Panc1 (cell line): ENCODE data around the gene TIAL1. TPM values are rescaled to one million over a fixed set of nuclear protein-coding genes. Genes with fewer than 3 reads are reported as not detected.

ENCODE experiments used
- ATAC-seq: fragments of 200-7000 bp; cut with Tn5 transposase; 2 replicates; pipeline ENCODE4 v1.9.1; 2020; ENCODE audit warnings: mild to moderate bottlenecking, moderate library complexity
- BruUV-seq: library from RNA; stranded (reverse); fragments of 400-500 nt; replicated peaks from 2 replicates; lab custom pipeline; 2021; lab: Mats Ljungman, UMichigan
- CTCF ChIA-PET: fragments of 300-600 bp; sonication (Branson Sonifier 250); formaldehyde crosslinking; loops from one replicate; lab custom pipeline; 2022; ENCODE audit warnings: antibody characterized with exemption; lab: Charles Lee
- POLR2A ChIA-PET: fragments of 300-600 bp; sonication (Branson Sonifier 250); formaldehyde crosslinking; loops from one replicate; lab custom pipeline; 2022; ENCODE audit warnings: antibody characterized with exemption; lab: Charles Lee
- DNase-seq: peaks from one replicate; pipeline ENCODE4 v3.0.0-alpha.2; 2010; ENCODE audit warnings: low read depth, low spot score
- H3K27ac ChIP-seq: 2 replicates; pipeline ENCODE4 v1.5.1; 2011; ENCODE audit warnings: mild to moderate bottlenecking, low read length, inconsistent platforms
- H3K27me3 ChIP-seq: fragments of 200-500 bp; sonication (Bioruptor generic); 2 replicates; pipeline ENCODE4 v1.6.0; 2014; ENCODE audit warnings: low read length, inconsistent platforms; ENCODE audit not compliant: control insufficient read depth, insufficient read depth
- H3K36me3 ChIP-seq: fragments of 200-500 bp; sonication (Bioruptor generic); 2 replicates; pipeline ENCODE4 v1.5.1; 2014; ENCODE audit warnings: inconsistent platforms, mild to moderate bottlenecking, low read length, moderate library complexity; ENCODE audit not compliant: control insufficient read depth, insufficient read depth
- H3K4me1 ChIP-seq: 2 replicates; pipeline ENCODE4 v1.5.1; 2011; ENCODE audit warnings: inconsistent platforms, mild to moderate bottlenecking, low read length, moderate library complexity; ENCODE audit not compliant: control insufficient read depth, insufficient read depth
- H3K4me3 ChIP-seq, 2 experiments: 2 replicates each; pipeline ENCODE4 v1.5.1; 2011 to 2012; ENCODE audit warnings: low read depth in 2 of 2, low read length in 2 of 2, mild to moderate bottlenecking in 2 of 2, inconsistent platforms in 1 of 2, moderate library complexity in 1 of 2
- H3K9me3 ChIP-seq: fragments of 200-500 bp; sonication (Bioruptor generic); 2 replicates; pipeline ENCODE4 v1.5.1; 2014; ENCODE audit warnings: low read depth, mild to moderate bottlenecking, inconsistent platforms, low read length, moderate library complexity; ENCODE audit not compliant: control insufficient read depth, insufficient read depth
- POLR2AphosphoS5 ChIP-seq: IDR thresholded peaks from 2 replicates; pipeline ENCODE4 v1.6.1; 2012; ENCODE audit warnings: mild to moderate bottlenecking, low read depth, low read length, moderate library complexity
- SIN3A ChIP-seq: IDR thresholded peaks from 2 replicates; pipeline ENCODE4 v1.6.1; 2012; ENCODE audit warnings: low read depth, mild to moderate bottlenecking, low read length, moderate library complexity, borderline replicate concordance; ENCODE audit not compliant: insufficient read depth
- TCF7L2 ChIP-seq: IDR thresholded peaks from 2 replicates; pipeline ENCODE4 v1.6.1; 2011; ENCODE audit warnings: mild to moderate bottlenecking, low read depth, low read length, inconsistent platforms
- in situ Hi-C: cut with HindIII; loops from 2 replicates; pipeline ENCODE4 v1.10.0; 2016; ENCODE audit warnings: low sequenced_read_pairs, low pct_unique_long_range_greater_than_20kb
- intact Hi-C: fragments of 100-400 bp; cut with micrococcal nuclease; formaldehyde crosslinking; loops from one replicate; pipeline ENCODE4 v1.10.0; 2022; ENCODE audit not compliant: unreplicated experiment
- total RNA-seq: library from RNA; stranded (reverse); gene quantifications from one replicate; pipeline ENCODE4 v1.2.1, GENCODE V29; 2021; ENCODE audit not compliant: unreplicated experiment
- TF ChIP-seq, protein P1 (sequence below): fragments of 450-650 bp; IDR thresholded peaks from 2 replicates; pipeline ENCODE4 v1.5.1; 2017; ENCODE audit warnings: mild to moderate bottlenecking
- TF ChIP-seq, protein P2 (sequence below), 2 experiments: IDR thresholded peaks; 2 replicates each; pipeline ENCODE4 v1.6.1; 2011 to 2012; ENCODE audit warnings: low read depth in 2 of 2, control low read depth in 1 of 2, low read length in 1 of 2, mild to moderate bottlenecking in 1 of 2, moderate library complexity in 1 of 2; ENCODE audit not compliant: insufficient read depth in 1 of 2

The TIAL1 gene
- total RNA-seq, 1 experiment from 2014 or later: 236 TPM

DNA sequence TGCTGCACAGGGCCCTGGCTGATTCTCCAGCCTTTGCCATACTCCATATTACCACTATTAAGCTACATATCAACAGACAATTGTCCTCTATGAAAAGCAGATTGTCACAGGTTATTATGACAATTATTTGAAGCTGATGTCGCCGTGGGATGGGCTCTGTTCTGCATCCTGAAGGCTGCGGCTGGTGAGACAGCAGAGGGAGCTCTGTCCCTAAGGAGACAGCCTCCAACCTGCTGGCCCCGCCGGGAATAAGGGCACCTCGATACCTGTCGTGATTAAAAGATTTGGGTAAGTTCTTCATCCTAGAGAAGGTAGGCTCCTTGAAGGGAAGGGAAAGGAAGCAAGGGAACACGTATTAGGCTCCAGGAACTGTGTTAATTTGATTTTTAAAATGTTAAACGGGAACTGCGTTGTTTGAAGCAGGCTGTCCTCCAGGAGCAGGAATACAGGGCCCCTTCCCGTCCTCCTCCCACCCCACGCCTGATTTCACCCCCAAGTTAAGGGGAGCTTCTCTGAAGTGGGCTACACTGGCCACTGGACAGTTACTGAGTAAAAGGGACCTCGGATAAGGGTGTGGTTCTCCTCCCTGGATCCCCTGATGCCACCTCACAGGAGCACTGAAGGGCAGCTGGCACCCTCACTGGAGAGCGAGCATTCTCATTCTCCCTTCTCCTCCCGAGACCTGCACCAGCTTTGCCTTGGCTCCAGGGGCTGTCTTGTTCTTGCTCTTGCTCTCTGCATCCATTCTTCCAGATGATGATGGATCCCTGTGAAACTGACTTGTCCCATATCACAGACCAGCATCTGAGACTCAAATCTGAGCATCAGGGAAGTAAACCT is 11.8 kb upstream of the TIAL1 start:
- CTCF ChIA-PET: interaction anchor here (0.5 to 1.7 kb wide), 14 partner anchors 18 to 471 kb away, joined by 3 to 10 read pairs (median 4); partner anchors contain the start of gene BAG3
- no peak for DNase-seq
- TF ChIP-seq, protein P1, sequence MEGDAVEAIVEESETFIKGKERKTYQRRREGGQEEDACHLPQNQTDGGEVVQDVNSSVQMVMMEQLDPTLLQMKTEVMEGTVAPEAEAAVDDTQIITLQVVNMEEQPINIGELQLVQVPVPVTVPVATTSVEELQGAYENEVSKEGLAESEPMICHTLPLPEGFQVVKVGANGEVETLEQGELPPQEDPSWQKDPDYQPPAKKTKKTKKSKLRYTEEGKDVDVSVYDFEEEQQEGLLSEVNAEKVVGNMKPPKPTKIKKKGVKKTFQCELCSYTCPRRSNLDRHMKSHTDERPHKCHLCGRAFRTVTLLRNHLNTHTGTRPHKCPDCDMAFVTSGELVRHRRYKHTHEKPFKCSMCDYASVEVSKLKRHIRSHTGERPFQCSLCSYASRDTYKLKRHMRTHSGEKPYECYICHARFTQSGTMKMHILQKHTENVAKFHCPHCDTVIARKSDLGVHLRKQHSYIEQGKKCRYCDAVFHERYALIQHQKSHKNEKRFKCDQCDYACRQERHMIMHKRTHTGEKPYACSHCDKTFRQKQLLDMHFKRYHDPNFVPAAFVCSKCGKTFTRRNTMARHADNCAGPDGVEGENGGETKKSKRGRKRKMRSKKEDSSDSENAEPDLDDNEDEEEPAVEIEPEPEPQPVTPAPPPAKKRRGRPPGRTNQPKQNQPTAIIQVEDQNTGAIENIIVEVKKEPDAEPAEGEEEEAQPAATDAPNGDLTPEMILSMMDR: peak; percentile 98
- TF ChIP-seq TCF7L2: no peak
- ATAC-seq: peak; percentile 98
- Histone ChIP-seq H3K36me3 (no peaks in the 10 kb centered on the region), H3K27ac (peak overlapping the region; percentile 64), H3K4me1 (peaks cover 8% of the 10 kb centered on the region; the same call in 1 of the 2 replicates), H3K4me3 (peak overlapping the region; percentile 15 to 46; a peak in 3 of 4 replicates), H3K9me3 (no peaks in the 10 kb centered on the region), H3K27me3 (no peaks in the 10 kb centered on the region)
- in situ Hi-C loops: no loop called here
- intact Hi-C loops: loop anchor here (1.0 to 10.0 kb wide), 2 partner anchors 44 to 246 kb away; no protein-coding TSS in a partner anchor
- BruUV-seq: no TSS peak
- POLR2A ChIA-PET: interaction anchor here (0.6 kb wide), 1 partner anchor 117 kb away, joined by 8 read pairs; the partner anchor contains the start of gene INPP5F

GRCh38 chr10:119604468-119604867 is 7.7 kb upstream of the TIAL1 start:
- H3K4me1 ChIP-seq: peaks cover 8% of the 10 kb centered on the region; the same call in 1 of the 2 replicates
- no peaks in the 10 kb centered on the region for H3K27me3 ChIP-seq
- H3K9me3 ChIP-seq: no peaks in the 10 kb centered on the region
- ChIA-PET POLR2A (no interaction called here), CTCF (no interaction called here)
- no peaks in the 10 kb centered on the region for H3K36me3 ChIP-seq
- TF ChIP-seq TCF7L2: no peak
- TF ChIP-seq SIN3A: no peak
- no peak for TF ChIP-seq POLR2AphosphoS5
- in situ Hi-C loops: no loop called here
- no peak overlapping the region for H3K4me3 ChIP-seq
- H3K27ac ChIP-seq: no peak overlapping the region
- DNase-seq: no peak
- no TSS peak for BruUV-seq
- intact Hi-C loops: loop anchor here (10.0 kb wide), 1 partner anchor 250 kb away; no protein-coding TSS in a partner anchor
- ATAC-seq: no peak

DNA sequence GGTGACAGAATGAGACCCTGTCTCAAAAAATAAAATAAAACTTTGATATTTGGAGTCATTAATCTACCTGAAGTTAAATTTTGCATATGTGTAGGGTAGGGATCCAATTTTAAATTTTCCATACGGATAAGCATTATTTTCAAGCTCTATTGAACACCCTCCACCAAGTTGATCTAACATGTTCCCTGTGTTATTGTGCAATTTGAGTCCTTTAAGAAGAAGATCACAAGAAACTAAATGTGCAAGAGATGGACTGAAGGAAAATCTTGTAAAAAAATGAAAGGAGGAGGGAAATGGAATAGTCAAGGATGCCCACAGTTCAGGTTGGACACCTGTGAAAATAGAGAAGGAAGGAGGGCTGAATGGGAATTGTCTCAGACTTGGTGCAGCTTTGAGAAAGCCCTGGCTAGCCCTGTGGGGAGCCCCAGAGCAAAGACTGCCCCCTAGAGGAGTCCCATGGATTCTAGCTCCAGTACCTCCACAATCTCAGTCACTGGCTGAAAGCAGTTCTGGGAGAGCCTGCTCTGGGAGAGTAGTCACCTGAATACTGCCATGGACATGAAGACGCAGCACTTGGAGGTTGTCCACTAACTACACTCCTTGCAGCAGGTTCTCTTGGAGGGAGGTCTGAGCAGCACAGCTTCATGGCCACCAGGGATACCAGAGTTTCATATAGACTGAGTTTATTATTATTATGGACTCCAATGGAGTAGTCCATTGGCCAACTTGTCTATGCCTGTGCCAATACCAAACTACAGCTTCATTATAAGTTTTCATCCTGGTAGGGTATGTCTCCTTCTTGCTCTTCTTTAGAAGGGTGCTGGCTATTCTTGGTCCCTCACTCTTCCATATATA is 5.7 kb upstream of the TIAL1 start:
- Histone ChIP-seq H3K9me3 (no peaks in the 10 kb centered on the region; the same call in 1 of the 2 replicates), H3K27ac (no peak overlapping the region), H3K27me3 (no peaks in the 10 kb centered on the region), H3K4me1 (peaks cover 4% of the 10 kb centered on the region), H3K36me3 (no peaks in the 10 kb centered on the region), H3K4me3 (no peak overlapping the region)
- ChIA-PET CTCF (no interaction called here), POLR2A (no interaction called here)
- no TSS peak for BruUV-seq
- DNase-seq (no peak), ATAC-seq (peak; percentile 82)
- in situ Hi-C loops: no loop called here
- TF ChIP-seq, protein P2, sequence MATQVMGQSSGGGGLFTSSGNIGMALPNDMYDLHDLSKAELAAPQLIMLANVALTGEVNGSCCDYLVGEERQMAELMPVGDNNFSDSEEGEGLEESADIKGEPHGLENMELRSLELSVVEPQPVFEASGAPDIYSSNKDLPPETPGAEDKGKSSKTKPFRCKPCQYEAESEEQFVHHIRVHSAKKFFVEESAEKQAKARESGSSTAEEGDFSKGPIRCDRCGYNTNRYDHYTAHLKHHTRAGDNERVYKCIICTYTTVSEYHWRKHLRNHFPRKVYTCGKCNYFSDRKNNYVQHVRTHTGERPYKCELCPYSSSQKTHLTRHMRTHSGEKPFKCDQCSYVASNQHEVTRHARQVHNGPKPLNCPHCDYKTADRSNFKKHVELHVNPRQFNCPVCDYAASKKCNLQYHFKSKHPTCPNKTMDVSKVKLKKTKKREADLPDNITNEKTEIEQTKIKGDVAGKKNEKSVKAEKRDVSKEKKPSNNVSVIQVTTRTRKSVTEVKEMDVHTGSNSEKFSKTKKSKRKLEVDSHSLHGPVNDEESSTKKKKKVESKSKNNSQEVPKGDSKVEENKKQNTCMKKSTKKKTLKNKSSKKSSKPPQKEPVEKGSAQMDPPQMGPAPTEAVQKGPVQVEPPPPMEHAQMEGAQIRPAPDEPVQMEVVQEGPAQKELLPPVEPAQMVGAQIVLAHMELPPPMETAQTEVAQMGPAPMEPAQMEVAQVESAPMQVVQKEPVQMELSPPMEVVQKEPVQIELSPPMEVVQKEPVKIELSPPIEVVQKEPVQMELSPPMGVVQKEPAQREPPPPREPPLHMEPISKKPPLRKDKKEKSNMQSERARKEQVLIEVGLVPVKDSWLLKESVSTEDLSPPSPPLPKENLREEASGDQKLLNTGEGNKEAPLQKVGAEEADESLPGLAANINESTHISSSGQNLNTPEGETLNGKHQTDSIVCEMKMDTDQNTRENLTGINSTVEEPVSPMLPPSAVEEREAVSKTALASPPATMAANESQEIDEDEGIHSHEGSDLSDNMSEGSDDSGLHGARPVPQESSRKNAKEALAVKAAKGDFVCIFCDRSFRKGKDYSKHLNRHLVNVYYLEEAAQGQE (IDR thresholded peaks at IDR 0.05; ENCODE audit: insufficient read depth in 1 of 2, low read depth in 2 of 2, low read length in 1 of 2): no peak
- TF ChIP-seq TCF7L2 (no peak), SIN3A (no peak), POLR2AphosphoS5 (no peak)
- TF ChIP-seq, protein P1: peak; percentile 80
- intact Hi-C loops: loop anchor here (10.0 kb wide), 1 partner anchor 252 kb away; no protein-coding TSS in a partner anchor
